ENCODE measurements around the gene PRKD1.
"Not testable (repeated sequence)": the region's sequence is repeated elsewhere in the genome, so short reads cannot be mapped to it uniquely, and the experiment has no call there.

PRKD1 gene

DNA sequence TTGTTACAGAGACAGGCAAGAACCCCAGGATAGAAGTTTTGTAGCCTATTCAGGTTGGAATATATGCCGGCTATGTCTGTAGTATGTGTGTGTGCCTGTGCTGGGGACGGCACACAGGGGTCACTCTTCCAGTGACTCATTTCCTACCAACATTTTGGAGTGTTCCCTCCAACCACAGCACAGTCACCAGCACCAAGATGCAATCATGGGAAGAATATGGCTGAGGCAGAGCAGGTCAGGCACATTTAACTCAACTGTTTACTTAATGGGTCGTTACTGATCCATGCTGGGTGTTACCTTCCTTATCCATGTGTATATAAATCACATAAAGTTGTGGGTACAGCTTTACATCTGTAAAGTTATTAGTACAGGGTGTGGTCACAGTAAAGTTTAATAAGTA lies 178.3 kb downstream of the PRKD1 start:
- DNase-seq (ENCODE audit: low read depth in 2 of 2, low spot score in 1 of 2) = no peak

DNA sequence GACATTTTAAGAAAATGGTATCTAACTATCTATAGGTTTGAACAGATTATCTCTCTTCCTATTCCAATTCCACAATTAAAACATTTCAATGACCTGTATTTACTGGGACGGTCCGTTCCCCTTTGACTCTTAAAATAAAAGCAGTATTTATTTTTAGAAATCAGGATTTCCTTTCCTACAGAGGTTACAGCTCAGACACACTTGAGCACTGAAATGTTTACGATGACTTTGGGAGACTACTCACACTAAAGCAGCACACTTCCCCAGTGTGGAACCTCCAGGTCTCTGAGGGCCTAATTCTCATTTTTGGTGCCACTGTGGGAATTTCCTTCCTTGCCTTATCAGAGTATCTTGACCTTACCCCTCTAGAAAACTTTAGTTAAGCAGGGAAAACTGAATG lies 181.8 kb downstream of the PRKD1 start:
- no peak for DNase-seq (ENCODE audit: low read depth in 2 of 2, low spot score in 1 of 2)

DNA sequence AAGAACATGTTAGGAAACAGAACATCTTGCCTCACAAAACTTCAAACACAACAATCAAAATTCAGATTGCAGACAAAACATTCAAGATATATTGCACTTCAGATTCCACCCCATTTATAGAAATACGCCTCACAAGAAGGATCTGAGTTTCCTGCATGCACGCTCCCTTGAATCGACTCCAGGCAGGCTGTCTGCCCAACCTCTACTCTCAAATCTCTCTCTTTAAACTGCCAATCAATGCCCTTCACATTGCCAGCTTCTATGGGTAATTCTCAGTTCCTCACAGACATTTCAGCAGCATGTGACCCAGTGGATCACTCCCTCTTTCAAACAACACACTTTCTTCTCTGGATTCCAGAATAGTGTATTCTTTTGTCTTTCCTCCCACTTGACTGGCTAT lies 184.1 kb downstream of the PRKD1 start:
- DNase-seq (ENCODE audit: low read depth in 2 of 2, low spot score in 1 of 2) = no peak

DNA sequence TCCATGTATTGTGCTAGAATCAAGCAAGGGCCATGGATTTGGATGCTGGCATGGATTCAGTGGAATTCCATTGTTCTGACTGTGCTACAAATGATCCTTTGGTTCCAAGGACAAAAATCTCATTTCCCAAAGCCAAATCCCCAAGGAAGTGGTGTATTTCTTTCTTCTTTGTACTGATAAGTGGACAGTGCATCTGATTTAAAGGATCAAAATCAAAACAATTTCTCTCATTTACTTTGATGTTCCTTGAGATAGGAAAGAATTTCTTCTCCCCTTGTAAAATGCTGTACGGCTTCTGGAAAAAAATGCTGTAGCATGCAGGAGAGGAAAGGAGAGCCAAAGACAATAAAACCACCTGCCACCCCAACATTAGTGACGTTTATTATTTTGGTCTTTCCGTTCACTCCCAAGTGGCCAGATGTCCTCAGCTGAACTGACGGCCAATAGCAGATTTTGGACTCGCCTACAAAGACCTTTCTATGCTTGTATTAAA lies 185.7 kb downstream of the PRKD1 start:
- DNase-seq (ENCODE audit: low read depth in 2 of 2, low spot score in 1 of 2) = no peak

DNA sequence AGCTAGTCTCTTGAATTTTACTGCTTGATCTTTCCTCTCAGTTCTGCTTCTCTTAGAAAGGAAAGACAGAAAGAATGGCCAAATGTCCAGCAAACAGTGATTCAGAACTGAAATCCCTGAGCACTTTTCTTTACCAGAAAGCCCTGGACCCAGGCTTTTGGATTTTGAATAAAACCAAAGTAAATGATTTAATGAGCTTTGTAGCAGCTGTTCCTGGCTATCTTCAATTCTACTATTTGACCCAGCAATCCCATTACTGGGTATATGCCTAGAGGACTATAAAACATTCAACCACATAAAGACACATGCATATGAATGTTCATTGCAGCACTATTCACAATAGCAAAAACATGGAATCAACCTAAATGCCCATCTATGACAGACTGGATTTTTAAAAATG lies 187.2 kb downstream of the PRKD1 start:
- DNase-seq (ENCODE audit: low read depth in 2 of 2, low spot score in 1 of 2) = no peak

DNA sequence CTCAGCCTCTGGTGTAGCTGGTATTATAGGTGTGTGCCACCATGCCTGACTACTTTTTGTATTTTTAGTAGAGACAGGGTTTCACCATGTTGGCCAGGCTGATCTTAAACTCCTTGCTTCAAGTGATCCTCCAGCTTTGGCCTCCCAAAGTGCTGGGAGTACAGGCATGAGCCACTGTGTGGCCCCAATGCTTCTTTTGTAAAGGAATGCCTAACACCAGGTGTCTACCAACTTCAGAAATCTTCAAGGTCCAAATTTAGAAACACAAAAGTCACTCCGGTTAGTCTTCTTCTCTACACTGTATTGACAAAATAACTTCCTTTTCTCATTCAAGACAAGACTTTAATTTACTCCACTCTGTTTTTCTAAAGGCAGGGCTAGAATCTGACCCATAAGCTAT lies 188.7 kb downstream of the PRKD1 start:
- no peak for DNase-seq (ENCODE audit: low read depth in 2 of 2, low spot score in 1 of 2)

DNA sequence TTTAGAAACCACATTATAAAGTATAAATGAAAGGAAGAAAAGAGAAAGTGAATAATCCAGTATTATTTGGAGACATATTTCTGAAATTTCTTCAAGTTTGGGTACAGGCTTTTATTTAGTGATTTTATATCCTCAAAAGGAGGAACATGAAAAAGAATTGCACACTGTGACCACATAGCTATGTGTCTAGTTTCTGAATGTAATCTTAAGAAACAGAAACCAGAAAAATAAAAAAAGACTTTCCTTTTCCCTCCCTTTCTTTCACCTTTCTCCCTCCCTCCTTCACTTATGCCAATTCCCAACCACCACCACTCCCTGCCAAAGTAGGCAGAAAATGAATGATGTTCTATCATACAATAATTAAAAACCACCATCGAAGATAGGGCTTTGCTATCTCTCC lies 189.6 kb downstream of the PRKD1 start:
- DNase-seq (ENCODE audit: low read depth in 2 of 2, low spot score in 1 of 2) = no peak

DNA sequence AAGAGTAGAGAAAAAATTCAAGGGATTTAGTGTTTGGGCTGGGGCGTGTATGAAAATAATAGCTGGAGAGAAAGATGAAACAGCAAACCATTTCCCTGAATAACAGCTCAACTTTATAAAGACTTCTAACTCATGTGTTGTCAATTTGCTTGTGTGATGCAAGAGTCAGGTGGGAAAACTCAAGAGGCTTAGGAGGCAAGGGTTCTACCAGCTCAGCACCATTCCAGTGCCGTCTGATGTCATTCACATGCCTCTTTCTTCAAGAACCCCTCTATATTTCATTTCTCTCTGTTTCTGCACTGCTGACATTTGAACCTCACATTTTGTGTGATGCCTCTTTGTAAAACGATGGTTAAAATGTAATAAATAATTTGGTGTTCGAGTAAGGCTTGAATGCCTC lies 192.2 kb downstream of the PRKD1 start:
- DNase-seq (ENCODE audit: low read depth in 2 of 2, low spot score in 1 of 2) = no peak

DNA sequence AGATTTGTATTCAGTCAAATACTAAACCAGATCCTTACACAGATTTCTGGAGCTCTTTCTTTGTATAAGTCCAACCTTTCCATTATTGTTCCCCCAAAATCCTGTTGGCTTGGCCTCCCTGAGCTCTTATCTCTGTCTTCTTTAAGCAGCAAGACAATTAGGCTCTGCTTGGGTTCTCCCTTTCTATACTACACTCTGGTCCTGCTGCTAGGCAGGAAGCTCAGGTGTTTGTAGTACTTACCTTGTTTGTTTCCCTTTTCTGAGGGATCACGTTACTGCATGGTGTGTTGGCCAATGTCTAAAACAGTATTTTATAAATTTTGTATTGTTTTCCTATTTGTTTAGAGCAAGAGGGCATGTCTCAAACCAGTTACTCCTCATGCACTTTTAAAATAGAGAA lies 192.9 kb downstream of the PRKD1 start:
- no peak for DNase-seq (ENCODE audit: low read depth in 2 of 2, low spot score in 1 of 2)

DNA sequence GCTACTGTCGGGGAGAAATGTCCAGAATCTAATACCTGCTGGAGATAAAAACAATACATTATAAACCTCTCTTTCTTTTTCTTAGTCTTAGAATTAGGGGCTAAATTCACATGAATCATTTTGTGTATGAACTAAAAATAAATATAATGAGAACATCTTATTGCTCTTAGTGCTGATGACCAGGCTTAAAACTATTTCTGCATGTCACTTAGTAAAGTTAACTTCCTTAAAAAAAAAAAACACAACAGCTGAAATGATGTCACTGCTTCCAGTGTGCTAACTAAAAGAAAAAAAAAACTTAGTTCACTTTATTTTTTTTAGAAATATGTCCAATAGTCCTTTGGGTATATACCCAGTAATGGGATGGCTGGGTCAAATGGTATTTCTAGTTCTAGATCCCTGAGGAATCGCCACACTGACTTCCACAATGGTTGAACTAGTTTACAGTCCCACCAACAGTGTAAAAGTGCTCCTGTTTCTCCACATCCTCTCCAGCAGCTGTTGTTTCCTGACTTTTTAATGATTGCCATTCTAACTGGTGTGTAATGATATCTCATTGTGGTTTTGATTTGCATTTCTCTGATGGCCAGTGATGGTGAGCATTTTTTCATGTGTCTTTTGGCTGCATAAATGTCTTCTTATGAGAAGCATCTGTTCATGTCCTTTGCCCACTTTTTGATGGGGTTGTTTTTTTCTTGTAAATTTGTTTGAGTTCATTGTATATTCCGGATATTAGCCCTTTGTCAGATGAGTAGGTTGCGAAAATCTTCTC lies 200.9 kb downstream of the PRKD1 start:
- DNase-seq (ENCODE audit: low read depth in 2 of 2, low spot score in 1 of 2) = not testable (repeated sequence)

DNA sequence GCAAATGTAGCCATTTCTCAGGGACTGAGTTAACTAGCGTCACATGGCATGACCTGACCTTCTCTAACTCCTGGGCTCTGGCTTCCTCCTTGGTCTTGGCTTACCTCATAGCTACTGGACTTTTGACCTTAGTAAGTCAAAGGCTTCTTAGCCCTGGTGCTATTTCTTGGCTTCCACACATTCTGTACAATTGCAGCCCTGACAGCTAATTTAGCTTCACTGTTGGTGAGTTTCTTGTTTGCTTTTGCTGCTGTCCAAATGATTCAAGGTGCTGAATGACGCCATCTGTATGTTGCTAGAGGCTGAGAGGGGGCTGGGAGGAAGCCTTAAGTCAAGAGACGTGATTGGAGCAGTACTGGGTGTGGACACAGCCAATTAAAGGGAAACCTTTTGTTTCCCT lies 202.7 kb downstream of the PRKD1 start:
- DNase-seq (ENCODE audit: low read depth in 2 of 2, low spot score in 1 of 2) = no peak

DNA sequence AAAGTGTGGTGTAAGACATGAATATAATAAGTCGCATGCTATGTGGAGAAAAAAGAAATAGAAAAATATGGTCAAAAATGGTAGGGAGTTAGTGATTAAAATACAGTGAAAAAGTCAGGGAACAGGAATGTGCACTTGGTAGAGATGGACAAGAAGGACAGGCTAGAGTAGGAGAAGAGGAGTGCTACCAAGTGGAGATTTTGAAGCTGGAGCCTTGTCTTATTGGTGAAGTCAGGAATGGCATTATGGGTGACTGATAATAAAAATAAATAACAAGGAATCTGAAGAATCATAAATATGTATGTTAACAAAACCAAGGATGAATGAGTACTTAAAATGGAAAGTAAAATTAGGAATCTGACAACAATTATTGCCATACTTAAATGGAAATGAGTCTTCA lies 204.8 kb downstream of the PRKD1 start:
- DNase-seq (ENCODE audit: low read depth in 2 of 2, low spot score in 1 of 2) = no peak

DNA sequence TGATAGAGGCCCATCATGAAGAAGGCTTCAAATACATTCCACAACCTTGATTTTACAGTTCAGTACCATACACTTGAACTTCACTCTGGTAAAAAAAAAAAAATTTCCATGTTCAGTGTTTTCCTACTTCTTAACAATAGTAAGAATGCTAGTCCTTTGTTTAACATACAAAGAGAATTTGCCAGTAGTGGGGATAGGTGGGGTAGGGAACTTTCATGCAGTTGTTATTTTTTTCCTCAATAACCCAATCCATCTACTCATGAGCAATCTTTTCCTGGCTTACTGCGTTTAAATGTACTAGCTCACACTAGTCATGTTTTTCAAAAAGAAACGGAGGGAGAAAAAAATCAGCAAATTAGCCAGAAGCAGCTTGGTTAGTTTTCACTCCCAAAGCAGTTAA lies 206.1 kb downstream of the PRKD1 start:
- DNase-seq (ENCODE audit: low read depth in 2 of 2, low spot score in 1 of 2) = no peak

DNA sequence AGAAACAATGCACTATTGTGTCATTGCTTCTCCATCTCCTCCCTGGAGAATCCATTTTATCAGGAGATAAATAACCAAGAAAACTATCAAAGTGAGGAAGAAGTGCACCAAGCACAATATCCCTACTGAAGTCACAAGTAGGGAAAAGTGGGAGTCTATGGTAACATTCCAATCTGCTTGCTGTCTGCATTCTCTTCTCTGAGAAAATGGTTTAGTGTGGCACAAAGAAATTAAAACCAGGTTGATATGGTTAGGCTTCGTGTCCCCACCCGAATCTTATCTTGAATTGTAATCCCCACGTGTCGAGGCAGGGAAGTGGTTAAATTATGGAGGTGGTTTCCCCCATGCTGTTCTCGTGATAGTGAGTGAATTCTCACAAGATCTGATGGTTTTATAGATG lies 209.7 kb downstream of the PRKD1 start:
- no peak for DNase-seq (ENCODE audit: low read depth in 2 of 2, low spot score in 1 of 2)

DNA sequence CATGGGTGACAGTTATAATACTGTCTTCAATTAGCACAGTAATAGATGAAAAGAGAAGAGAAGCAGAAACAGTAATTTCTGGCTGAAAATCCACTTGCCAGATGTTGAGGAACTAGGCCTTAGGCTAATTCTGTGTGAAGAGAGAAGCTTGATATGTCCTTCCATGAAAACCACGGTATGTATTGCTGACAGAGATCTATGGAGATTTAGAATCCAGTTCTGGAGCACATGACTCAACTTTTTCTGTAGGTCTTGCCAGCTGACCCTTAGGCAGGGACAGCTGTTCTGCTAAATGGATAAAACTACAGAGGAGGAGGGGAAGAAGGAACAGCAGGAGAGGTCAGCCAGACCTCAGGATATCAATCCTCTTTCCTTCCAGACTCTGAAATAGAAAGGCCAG lies 211.5 kb downstream of the PRKD1 start:
- DNase-seq (ENCODE audit: low read depth in 2 of 2, low spot score in 1 of 2) = no peak

DNA sequence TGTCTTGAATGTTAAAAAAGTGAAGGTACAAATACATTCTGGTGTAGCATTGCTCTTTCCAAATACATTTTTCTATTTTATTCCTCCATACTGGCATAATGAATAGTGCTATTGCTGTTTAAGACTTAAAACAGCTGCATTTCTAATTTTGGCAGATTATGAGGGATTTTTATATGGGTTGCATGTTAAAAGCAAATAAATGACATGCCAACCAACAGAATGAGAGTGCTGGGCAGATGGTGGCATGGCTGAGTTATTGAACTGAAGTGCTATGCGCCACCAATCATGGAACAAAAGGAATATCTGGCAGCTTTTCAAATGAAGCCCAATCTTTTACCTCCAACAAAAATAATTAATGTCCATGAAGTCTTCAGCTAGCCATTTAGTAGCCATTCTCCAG lies 215.0 kb downstream of the PRKD1 start:
- DNase-seq (ENCODE audit: low read depth in 2 of 2, low spot score in 1 of 2) = no peak

DNA sequence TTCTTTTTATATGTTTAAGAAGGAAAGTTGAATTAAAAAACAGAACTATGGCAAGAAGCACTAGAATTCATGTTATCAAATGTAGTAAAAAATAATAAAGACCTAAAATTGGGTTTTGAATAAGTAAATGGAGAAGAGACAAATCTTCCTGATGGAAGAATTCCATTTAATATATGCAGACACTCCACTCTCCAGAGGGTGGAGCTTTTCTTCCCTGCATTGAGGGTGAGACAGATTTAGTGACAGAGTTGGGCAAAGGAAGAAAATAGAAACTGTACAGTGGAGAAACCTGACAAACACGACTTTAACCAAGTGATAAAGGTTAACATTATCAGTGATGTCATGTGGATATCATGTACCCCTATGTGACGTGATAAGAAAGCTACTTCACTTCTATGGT lies 217.6 kb downstream of the PRKD1 start:
- no peak for DNase-seq (ENCODE audit: low read depth in 2 of 2, low spot score in 1 of 2)

DNA sequence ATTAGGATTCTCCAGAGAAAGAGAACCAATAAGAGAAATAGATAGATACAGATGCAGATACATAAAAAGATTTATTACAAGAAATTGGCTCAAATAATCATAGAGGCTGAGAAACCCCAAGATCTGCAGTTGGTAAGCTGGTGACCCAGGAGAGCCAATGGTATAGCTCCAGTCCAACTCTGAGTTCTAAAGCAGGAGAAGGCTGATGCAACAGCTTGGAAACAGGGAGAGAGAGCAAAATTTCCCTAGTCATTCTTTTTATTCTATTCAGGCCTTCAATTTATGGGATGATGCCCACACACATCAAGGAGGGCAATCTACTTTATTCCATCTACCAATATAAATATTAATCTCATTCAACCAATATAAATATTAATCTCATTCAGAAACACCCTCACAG lies 218.2 kb downstream of the PRKD1 start:
- no peak for DNase-seq (ENCODE audit: low read depth in 2 of 2, low spot score in 1 of 2)

DNA sequence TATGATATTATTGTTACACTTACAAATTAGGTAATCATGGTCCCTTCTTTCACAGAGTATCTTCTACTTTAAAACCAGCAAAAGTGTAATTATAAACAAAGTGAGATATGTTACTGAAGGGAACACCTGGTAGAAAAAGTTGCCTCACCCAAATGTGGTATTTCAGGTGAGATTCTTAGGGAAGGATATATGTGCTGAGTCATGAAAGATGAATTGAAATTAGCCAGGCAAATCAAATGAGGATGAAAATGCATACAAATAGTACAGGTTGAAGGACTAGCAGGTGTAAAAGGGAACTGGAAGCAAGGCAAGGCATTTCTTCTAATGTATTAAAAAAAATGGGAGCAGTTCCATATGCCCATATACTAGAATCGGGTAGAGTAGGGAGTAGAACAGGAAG lies 220.9 kb downstream of the PRKD1 start:
- DNase-seq (ENCODE audit: low read depth in 2 of 2, low spot score in 1 of 2) = no peak

DNA sequence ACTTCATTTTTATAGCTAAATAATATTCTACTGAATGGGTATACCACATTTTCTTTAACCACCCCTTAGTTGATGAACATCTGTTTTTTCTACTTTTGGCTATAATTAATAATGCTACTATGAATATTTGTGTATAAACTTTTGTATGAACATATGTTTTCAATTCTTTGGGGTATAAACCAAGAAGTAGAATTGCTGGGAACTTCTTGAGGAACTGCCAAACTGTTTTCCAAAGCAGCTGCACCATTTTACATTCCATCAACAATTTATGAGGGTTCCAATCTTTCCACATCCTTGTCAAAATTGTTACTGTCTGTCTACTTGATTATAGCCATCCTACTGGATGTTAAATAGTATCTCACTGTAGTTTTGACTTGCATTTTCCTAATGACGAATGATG lies 221.8 kb downstream of the PRKD1 start:
- DNase-seq (ENCODE audit: low read depth in 2 of 2, low spot score in 1 of 2) = no peak

DNA sequence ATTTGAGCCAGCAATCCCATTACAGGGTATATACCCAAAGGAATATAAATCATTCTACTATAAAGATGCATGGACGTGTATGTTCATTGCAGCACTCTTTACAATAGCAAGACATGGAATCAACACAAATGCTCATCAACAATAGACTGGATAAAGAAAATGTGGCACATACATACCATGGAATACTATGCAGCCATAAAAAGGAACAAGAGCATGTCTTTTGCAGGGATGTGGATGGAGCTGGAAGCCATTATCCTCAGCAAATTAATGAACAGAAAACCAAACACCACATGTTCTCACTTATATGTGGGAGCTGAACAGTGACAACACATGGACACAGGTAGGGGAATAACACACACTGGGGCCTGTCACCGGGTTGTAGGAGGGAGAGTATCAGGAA lies 238.1 kb downstream of the PRKD1 start:
- not testable (repeated sequence) for DNase-seq (ENCODE audit: low read depth in 2 of 2, low spot score in 1 of 2)

DNA sequence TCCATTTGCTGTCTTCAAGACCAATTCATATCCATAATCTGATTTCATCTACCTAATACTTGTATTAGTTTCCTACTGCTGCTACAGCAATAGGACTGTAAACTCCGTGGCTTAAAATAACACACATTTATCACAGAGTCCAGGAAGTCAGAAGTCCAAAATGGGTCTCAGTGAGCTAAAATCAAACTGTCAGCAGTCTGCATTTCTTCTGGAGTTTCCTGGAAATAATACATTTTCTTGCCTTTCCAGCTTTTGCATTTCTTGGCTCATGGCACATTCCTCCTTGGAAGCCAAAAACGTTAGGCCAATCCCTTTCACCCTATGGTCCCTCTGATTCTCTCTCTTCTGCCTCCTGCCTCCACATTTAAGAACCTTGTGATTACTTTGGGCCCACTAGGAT lies 239.8 kb downstream of the PRKD1 start:
- DNase-seq (ENCODE audit: low read depth in 2 of 2, low spot score in 1 of 2) = no peak

DNA sequence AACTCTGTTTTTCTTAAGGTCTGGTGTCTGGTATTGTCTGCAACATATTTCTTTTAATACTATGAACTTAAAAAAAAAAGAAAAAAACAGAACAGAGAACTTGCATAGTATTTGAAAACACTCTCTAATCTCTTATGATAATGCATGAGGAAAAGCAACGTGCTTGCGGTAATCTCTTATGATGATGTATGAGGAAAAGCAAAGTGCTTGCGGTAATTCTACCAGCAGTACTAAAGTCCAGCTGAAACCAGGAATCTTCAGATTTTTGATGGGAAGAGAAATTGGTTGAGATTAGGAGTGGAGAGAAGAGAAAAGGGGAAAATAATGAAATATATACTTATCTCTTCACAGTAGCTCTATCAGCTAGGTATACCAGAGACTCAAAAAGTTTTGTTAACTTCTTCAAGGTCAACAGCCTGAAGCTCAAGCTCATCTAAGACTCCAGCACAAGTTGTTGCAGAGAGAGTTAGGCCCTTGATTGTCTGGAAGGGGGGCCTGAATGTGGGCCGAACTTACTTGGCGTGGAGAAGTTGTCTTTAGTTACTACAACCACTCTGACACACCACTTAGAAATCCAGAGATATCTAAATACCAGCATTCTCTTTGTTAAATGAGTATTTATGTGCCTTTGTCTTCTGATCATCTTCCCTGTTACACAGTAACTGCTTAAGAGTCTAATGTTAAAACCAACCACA lies 240.4 kb downstream of the PRKD1 start:
- DNase-seq (ENCODE audit: low read depth in 2 of 2, low spot score in 1 of 2) = no peak
